IPS-18a (cell line): ENCODE measurements around the gene RFTN1.

Experiments
- H3K27ac ChIP-seq: one replicate; pipeline ENCODE4 v1.5.1; 2013; ENCODE audit warnings: low read length
- H3K27me3 ChIP-seq: one replicate; pipeline ENCODE4 v1.6.1; 2013; ENCODE audit warnings: mild to moderate bottlenecking, low read length; ENCODE audit not compliant: control insufficient read depth, insufficient read depth
- H3K36me3 ChIP-seq: one replicate; pipeline ENCODE4 v1.6.1; 2013; ENCODE audit warnings: low read depth, low read length; ENCODE audit not compliant: control insufficient read depth
- H3K4me1 ChIP-seq: one replicate; pipeline ENCODE4 v1.6.1; 2013; ENCODE audit warnings: low read depth, low read length; ENCODE audit not compliant: control insufficient read depth
- H3K4me3 ChIP-seq: one replicate; pipeline ENCODE4 v1.5.1; 2013; ENCODE audit warnings: low read length
- H3K9ac ChIP-seq: one replicate; pipeline ENCODE4 v1.6.1; 2013; ENCODE audit warnings: mild to moderate bottlenecking, low read length, moderate library complexity
- H3K9me3 ChIP-seq: one replicate; pipeline ENCODE4 v1.6.1; 2013; ENCODE audit warnings: low read depth, low read length; ENCODE audit not compliant: control insufficient read depth

RFTN1 gene

DNA sequence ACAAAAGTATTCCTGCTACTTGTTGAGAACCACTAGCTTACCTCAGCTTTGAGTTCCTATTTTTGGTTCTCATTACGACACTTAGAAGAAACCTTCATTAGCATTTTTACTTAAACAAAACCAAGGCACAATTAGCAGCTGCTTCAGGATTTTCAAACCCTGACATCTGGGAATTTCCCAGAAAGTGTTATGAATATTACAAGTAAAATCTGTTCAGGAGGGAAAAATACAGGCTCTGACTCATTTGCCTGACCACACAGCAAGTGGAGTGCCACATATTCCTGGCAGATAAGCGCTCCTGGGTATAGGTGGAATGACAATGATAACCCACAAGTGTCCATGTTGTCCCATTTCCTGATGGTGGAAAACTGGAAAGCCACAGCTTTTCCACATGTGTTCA is 10.3 kb upstream of the RFTN1 start:
- Histone ChIP-seq H3K27me3 (no peaks in the 10 kb centered on the region), H3K4me1 (no peaks in the 10 kb centered on the region)

DNA sequence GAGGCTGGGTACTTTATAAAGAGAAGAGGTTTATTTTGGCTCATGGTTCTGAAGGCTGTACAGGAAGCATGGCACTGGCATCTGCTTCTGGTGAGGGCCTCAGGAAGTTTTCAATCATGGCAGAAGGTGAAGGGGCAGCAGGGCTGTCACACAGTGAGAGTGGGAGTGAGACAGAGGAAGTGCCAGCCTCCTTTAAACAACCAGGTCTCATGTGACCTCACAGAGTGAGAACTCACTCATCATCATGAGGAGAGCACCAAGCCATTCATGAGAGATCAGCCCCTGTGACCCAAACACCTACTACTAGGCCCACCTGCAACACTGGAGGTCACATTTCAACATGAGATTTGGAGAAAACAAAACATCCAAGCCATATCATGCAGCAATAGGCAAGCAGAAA is 9.3 kb upstream of the RFTN1 start:
- Histone ChIP-seq H3K36me3 (no peaks in the 10 kb centered on the region), H3K27me3 (no peaks in the 10 kb centered on the region), H3K9ac (no peak overlapping the region), H3K4me3 (no peak overlapping the region), H3K27ac (no peak overlapping the region), H3K9me3 (no peaks in the 10 kb centered on the region), H3K4me1 (no peaks in the 10 kb centered on the region)

More for the DNA sequence above, 10.3 kb upstream of the RFTN1 start:
- H3K9me3 ChIP-seq: no peaks in the 10 kb centered on the region
- no peaks in the 10 kb centered on the region for H3K36me3 ChIP-seq
- no peak overlapping the region for H3K4me3 ChIP-seq
- no peak overlapping the region for H3K9ac ChIP-seq
- no peak overlapping the region for H3K27ac ChIP-seq

DNA sequence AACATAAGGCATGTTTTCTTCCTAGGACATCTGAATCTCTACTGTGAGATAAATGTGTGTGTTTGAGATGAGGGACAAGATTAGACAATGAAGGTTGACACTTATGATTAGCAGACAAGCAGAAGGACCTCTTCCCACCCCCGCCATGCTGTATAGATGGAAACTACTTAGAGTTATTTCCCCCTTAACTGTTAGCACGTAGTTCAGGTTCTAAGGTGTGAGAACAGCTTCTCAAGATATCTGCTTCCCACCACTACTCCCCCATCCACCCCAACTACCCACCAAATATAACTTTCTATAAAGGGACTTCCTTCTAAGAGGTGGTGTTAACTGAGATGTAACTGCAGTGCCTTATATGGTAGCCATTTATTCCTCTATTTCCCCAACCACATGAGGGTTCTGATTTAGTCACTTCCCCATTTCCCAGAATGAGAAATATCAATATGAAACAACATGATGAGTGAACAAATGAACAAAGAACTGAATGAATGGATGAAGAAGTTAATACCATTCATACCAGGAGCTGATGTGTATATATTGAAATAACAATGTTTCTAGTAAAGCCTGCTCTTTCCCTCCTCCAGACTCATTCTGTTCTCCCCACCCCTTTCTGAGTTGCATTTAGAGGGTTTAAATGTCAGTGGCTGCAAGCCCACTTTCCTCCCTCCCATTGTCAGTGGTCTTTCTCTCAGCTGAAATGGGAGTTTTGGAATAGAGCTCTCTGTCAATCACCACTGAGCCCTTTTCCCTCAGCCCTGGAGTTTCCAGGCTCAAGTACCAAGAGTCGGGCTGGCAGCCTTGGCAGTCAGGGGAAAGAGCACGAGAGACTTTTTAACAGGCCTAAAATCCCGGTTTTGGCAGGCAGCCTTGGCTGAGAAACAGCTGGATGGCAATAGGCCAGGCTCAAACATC is 7.7 kb upstream of the RFTN1 start:
- H3K27me3 ChIP-seq: no peaks in the 10 kb centered on the region
- H3K4me1 ChIP-seq: peaks cover 7% of the 10 kb centered on the region
- no peak overlapping the region for H3K9ac ChIP-seq
- no peaks in the 10 kb centered on the region for H3K36me3 ChIP-seq
- no peaks in the 10 kb centered on the region for H3K9me3 ChIP-seq
- no peak overlapping the region for H3K27ac ChIP-seq
- H3K4me3 ChIP-seq: no peak overlapping the region

DNA sequence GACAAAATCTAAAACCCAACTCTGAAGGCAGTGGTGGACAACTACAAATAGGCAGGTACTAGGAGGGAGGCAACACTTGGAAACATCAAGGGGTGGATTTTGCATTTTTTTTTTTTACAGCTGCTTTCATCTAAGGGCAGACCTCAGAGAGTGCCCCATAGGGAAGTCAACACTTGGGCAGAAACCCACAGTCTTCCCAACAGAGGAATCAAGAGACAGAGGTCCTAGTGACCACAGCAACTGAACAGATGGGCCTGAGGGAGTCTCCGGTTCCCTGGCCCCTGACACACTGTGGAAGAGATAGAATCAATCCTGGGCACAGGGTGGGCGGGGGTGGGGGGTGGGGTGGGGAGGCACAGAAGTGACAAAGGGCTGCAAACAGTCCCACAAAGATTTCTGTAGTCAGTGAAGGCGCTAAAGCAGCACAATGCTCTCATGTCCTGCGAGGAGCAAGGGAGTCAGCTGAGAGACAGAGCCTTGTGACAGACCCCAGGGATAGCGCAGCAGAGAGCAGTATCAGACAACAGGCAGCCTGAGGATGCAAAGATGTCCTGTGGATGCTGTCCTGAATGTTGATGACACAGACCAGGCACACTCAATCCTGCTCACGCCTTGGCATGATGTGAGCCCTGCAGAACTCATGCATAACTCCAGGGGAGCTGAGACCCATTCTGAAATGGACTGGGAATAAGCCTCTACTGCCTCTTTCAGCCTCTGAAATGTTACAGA is 6.9 kb upstream of the RFTN1 start:
- H3K27ac ChIP-seq: no peak overlapping the region
- no peak overlapping the region for H3K4me3 ChIP-seq
- H3K4me1 ChIP-seq: peaks cover 7% of the 10 kb centered on the region

DNA sequence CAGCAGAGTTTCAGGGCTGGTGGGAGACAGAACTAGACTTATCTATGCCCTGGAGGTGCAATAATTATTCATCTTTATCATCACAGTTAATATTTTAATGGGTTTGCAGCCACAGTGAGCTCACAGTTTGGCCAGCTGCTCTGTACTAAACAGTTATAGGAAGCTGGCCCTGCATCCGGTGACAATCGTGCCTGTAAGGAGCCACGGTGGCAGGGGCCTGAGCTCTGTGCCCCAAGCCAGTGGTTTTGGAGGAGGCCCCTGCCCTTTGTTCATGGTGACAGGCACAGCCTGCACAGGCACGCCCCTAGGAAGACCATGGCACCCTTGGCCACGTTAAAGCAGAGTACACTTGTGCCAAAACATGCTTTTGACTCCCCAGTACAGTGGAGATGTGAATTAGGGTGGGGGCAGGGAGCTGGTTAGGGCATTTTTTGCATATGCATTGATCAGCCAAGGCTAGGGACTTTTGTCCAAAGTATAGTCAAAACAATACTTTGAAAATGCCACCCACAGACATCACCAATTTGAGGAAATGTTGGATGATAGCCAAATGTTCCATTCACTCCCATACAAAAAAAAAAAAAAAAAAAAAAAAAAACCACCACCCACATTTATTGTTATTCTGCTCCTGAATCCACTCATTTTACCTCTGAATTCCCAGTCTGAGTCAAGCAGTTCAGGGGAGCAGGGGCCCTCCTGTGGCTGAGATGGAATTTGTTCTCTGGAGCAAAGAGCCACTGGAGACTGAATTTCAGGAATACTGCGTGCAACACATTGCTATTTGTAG is 3.4 kb upstream of the RFTN1 start:
- Histone ChIP-seq H3K27me3 (peaks cover 42% of the 10 kb centered on the region), H3K9me3 (no peaks in the 10 kb centered on the region), H3K27ac (no peak overlapping the region), H3K9ac (no peak overlapping the region), H3K4me3 (no peak overlapping the region), H3K36me3 (no peaks in the 10 kb centered on the region), H3K4me1 (peaks cover 9% of the 10 kb centered on the region)

More for the DNA sequence above, 6.9 kb upstream of the RFTN1 start:
- Histone ChIP-seq H3K9me3 (no peaks in the 10 kb centered on the region), H3K27me3 (peaks cover 7% of the 10 kb centered on the region), H3K9ac (no peak overlapping the region), H3K36me3 (no peaks in the 10 kb centered on the region)

DNA sequence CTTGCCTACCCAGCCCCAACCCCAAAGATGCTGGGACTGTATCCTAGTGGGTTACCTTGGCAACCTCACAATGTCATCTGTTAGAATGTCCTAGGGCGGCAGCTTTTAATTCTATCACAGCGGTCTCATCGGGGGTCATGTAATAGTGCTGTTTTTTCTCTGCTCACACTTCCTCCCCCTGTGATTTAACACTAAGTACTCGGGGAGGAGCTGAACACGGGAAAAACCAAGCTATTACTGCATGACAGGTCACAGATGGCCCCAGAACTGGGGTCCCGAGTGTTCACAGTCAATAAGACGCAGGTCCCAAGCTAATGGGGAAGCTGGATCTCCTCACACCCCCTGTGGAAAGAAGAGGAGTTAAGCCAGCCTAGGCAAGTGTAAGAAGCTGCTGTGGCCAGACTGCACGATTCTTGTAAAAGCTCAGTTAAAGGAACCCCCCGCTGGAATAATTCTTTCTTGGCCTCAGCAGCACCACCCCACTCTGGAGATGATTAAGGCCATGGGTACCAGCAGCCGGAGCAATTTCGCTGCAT is 2.5 kb upstream of the RFTN1 start:
- Histone ChIP-seq H3K4me3 (no peak overlapping the region), H3K9ac (no peak overlapping the region)

DNA sequence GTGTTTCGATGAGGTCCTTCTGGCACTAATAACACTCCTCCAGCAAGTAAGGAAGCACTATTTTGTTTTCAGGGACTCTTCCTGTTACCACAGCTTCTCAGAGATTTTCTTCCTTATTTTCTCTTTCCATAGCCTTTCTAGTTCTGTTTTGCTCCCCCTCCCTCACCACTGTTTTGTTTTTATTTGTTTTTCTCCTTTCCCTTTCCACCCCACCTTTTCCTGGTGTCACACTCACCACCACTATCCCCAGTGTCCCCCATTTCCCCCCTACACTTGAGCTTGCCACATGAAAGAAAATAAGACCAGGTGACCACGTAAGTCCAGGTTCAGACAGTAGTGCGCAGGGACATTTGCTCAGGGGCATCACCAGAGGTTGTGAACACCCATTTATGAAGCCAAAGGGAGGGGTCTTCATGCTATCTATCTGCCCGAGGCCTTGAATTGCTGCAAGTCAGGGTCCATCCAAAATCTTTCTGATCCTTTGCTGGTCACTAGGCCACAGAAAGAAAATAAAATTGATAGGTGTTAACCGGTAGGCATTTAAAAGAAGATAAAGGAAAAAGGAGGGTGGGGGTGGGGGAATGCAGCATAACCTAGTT is 1.4 kb upstream of the RFTN1 start:
- H3K9ac ChIP-seq: no peak overlapping the region
- H3K27me3 ChIP-seq: peaks cover 60% of the 10 kb centered on the region
- no peak overlapping the region for H3K27ac ChIP-seq
- no peaks in the 10 kb centered on the region for H3K9me3 ChIP-seq
- H3K4me3 ChIP-seq: no peak overlapping the region
- no peaks in the 10 kb centered on the region for H3K36me3 ChIP-seq
- peaks cover 10% of the 10 kb centered on the region for H3K4me1 ChIP-seq

More for the DNA sequence above, 2.5 kb upstream of the RFTN1 start:
- H3K27me3 ChIP-seq: peaks cover 52% of the 10 kb centered on the region
- H3K36me3 ChIP-seq: no peaks in the 10 kb centered on the region
- H3K9me3 ChIP-seq: no peaks in the 10 kb centered on the region
- H3K27ac ChIP-seq: no peak overlapping the region
- H3K4me1 ChIP-seq: peaks cover 10% of the 10 kb centered on the region

DNA sequence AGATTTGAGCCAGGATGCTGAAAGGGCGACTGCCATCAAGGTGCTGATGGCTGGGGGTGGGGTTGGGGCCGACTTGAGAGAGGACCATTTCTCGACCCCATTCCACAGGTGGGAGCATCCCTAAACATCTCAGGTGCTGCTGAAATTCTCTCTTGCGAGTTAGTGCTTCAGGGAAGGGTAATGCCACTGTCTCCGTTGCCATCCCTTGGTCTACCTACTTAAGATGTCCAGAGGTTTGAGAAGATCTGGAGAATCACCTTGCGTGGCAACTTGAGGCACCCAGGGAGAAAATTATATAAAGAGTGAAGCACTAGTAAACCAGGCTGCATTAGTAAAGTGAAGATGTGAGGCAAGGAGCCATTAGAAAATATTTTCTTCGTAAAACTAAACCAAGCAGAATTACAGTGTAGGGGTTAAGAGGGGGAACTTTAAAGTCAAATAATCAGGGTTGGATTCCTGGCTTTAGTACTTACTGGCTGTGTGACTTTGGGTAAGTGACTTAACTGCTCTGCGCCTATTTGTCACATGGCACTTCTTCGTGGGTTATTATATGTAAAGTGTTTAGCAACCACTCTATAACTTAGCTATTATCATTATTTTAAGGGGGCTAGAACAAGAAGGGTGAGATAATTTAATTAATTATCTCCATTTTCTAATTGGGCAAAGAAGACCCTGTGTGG is 662 bp upstream of the RFTN1 start:
- H3K4me3 ChIP-seq: peak overlapping the region; percentile 62
- no peaks in the 10 kb centered on the region for H3K9me3 ChIP-seq
- H3K36me3 ChIP-seq: no peaks in the 10 kb centered on the region
- no peak overlapping the region for H3K9ac ChIP-seq
- H3K27me3 ChIP-seq: peaks cover 62% of the 10 kb centered on the region
- peaks cover 10% of the 10 kb centered on the region for H3K4me1 ChIP-seq
- no peak overlapping the region for H3K27ac ChIP-seq

DNA sequence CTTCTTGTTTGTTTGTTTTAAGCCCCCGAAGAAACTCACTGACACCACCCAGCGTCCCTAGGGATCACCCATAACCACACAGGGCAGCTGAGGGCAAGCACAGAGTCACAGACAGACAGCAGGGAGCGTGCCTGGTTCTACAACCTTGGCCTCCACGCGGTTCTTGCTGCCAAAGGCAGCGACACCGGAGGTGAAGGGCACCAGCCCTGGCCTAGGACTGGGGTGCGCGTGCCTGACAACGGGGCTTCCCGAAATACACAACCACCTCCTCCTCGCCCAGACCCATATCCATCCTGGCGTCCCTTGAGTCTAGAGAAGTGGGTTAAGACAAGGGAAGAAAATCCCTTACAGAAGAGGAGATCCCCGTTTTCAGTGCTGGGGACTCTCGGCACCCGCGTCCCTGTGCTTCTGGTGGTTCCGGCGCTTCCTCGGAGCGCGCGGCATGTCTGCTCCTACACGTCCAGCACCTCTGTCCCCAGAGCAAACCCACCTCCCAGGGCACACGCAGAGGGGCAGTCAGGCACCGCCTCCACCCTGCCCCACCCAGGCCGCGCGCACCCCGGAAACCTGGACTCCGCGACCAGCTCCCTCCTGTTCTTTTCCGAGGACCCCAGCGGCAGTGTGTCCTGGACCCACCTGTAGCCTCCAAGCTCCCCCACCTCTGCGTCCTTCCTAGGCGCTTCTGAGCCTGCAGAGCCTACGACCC is 911 bp downstream of the RFTN1 start:
- peak overlapping the region; percentile 62 for H3K4me3 ChIP-seq
- H3K27me3 ChIP-seq: peaks cover 62% of the 10 kb centered on the region
- no peak overlapping the region for H3K27ac ChIP-seq

More for the DNA sequence above, 911 bp downstream of the RFTN1 start:
- H3K36me3 ChIP-seq: no peaks in the 10 kb centered on the region
- H3K4me1 ChIP-seq: peaks cover 10% of the 10 kb centered on the region
- no peaks in the 10 kb centered on the region for H3K9me3 ChIP-seq
- H3K9ac ChIP-seq: no peak overlapping the region
